GM19238 (cell line): ENCODE results near the gene CDX2.
"Not testable (repeated sequence)": the region's sequence is repeated elsewhere in the genome, so short reads cannot be mapped to it uniquely, and the experiment has no call there.

Experiments used
- DNase-seq: peaks from one replicate; pipeline ENCODE4 v3.0.0; 2011; ENCODE audit warnings: low spot score; ENCODE audit not compliant: insufficient read length

CDX2 gene

DNA sequence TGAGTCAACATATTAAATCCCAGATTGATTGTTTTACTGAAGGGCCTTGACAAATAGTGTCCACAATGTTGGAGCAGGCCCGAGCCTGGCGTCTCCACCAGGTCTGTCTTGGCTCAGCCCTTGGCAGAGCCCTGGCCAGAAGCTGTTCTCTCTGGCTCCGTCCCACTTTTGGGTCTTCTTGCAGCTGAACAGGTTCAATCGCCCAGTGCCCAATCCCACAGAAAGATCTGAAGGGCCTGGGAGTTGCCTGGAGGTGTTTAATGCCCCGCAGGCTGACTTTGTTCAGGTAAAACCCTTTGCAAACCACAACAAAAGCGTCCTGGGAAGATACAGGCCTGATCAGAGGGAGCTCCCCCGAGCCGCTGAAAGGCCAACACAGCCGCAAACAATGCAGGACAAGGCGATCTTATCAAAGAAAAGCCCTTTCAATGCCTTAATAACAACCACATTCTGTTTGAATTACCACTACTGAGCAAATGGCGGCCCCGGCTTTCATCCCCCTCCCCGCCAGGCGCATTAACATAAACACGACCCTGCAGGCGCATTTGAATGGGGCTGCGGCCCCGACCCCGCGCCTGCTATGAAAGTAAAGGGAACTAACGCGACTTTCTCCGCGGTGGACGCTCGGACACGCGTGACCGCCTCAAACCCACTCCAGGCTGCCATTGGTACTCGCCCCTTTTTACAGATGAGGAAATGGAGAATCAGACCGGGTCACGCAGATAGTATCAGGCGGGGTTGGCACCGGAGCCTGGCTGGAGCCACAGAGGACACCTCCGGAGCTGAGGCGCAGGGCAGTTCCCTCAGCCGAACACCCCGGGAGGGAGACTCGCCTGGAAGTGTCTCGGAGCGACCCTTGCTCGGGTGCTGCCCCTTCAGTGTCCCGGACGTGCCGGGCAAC, 3.1 kb downstream of the CDX2 start:
- DNase-seq: no peak

DNA sequence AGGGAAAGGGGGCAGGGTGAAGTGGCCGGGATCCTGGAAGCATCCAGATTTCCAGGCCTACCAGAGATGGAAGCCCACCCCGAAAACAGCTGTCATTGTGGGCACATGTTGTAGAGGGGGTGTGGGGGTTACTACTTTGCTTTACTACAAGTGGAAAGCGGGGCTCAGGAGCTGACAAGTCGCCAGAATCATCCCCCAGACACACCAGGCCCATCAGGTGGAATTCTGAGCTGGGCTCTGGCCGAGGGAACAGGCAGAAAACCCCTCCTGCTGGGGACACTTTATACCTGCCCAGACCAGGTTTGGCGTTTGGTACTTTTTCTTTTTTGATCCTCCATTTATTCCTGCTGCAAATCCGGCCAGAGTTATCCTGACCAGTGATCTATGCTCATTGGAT, 3.8 kb downstream of the CDX2 start:
- DNase-seq: no peak

DNA sequence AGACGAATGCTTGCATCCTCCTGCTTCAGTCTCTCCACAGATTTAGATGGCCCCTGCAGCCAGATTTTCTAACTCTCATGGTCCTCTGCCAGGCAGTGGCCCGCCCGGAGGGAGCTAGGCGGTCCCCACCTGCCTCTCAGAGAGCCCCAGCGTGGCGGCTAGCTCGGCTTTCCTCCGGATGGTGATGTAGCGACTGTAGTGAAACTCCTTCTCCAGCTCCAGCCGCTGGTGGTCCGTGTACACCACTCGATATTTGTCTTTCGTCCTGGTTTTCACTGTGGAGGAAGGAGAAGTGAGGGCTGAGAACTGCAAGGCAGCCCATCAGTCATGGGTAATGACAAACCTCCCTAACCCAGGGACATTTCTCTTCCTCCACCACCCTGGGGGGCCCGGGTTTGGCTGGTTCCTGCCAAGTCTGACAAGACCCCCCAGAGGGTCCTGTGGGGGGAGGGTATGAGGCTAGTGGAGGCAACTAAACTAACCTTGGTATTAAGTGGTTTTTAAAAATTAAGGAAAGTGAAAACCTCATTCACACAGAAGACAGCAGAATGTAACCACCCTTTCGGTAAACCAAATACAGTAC, 4.3 kb downstream of the CDX2 start:
- DNase-seq: no peak

DNA sequence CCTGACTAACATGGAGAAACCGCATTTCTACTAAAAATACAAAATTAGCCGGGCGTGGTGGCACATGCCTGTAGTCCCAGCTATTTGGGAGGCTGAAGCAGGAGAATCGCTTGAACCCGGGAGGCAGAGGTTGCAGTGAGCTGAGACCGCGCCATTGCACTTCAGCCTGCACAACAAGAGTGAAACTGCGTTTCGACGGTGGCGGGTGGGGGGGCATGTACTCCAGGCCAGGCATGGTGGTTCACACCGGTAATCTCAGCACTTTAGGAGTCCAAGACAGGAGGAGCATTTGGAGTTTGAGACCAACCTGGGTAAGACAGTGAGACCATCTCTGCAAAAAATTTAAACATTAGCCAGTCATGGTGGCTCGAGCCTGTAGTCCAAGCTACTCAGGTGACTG, 4.9 kb downstream of the CDX2 start:
- DNase-seq: not testable (repeated sequence)

DNA sequence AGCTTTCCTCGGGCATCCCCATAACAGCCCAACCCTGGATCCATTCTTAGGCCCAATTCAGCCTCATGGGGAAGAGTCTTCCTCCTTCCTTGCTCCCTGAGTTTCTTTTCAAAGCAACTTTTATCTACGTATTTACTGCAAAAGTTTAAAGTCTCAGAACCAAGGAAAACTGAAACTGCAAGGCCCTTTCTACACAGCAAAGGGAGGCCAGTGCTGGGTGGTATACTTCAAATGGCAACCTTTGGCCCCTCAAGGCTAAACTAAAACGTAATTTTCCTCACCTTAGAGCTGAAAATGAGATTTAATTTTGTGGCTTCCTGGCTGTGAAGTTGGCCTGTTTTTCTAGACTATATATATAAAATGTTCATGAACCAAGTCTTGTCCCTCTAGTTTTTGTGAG, 5.6 kb downstream of the CDX2 start:
- no peak for DNase-seq

DNA sequence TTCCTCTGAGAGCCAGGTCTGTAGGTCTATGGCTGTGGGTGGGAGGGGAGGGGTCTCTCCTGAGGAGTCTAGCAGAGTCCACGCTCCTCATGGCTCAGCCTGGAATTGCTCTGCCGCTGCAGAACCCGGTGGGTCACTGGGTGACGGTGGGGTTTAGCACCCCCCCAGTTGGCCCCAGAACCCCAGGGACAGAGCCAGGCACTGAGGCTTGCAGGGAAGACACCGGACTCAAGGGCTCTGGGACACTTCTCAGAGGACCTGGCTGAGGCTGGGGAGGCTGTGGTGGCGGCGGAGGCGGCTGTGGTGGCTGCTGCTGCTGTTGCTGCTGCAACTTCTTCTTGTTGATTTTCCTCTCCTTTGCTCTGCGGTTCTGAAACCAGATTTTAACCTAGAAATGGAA, 6.1 kb downstream of the CDX2 start:
- DNase-seq: no peak

DNA sequence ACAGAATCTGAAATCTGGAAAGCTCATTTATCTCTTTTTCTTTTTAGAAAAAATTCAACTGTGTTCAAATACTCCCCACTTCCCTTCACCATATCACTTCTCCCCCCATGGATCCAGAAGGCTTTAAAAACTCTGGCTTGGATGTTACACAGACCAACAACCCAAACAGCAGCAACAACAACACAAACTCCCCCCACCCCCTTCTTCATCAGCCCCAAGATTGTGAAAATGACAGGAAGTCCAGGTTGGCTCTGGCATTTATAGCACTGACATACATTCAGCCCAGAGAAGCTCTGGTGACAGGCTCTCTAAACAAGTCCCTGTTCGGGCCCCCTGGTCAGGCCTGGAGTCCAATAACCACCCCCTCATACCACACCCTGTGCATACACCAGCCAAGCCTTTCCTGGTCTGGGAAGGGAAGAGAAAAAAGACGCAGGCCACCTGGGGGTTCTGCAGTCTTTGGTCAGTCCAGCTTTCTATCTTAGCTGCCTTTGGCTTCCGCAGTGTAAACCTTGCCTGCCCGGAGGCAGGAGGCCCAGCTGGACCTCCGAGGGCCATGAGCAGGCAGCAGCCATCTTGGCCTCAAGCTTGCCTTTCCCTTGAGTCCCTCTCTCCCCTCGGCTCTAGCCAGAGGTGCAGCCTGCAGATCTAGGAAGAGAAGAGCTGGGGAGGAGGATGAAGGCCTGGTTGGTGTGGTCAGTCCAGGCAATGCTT, 6.8 kb downstream of the CDX2 start:
- no peak for DNase-seq

DNA sequence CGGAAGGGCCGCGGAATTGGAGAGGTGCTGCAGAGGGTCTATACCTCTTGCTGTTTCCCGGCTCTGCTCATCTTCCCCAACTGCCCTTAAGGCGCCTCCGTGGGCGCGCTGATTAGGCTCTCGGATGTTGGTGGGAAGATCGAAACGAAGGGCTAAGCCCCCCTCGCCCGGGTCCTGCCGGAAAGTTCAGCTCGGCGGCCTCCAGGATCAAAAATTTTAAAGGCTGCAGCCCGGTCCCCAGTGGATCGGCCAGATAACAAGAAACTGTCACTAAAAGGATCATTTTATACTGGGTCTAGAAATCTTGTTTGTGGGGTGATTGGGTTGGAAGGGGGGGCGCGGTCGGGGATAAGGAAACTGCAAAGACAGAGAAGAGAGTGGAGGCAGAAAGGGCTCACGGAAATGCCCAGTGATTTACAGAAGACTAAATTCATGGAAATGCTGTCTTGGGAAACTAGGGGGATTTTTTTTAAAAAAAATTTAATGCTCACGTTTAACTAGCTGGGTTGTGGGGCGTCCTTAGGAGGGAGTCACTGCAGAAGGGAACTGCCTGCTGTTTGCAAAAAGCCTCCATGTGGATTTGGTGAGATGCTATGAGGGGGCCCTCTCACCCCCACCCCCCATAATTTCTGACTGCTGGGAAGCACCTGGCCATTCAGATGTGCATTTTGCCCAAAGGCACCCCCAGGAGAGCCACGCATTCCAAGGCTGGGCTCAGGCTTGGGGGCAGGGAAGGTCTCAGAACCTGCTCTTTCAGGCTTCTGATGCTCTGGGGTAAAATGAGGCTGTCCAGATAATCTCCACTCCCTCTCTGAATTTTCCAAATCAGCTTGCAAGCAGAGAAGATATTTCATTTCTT, 7.7 kb downstream of the CDX2 start:
- DNase-seq: no peak

DNA sequence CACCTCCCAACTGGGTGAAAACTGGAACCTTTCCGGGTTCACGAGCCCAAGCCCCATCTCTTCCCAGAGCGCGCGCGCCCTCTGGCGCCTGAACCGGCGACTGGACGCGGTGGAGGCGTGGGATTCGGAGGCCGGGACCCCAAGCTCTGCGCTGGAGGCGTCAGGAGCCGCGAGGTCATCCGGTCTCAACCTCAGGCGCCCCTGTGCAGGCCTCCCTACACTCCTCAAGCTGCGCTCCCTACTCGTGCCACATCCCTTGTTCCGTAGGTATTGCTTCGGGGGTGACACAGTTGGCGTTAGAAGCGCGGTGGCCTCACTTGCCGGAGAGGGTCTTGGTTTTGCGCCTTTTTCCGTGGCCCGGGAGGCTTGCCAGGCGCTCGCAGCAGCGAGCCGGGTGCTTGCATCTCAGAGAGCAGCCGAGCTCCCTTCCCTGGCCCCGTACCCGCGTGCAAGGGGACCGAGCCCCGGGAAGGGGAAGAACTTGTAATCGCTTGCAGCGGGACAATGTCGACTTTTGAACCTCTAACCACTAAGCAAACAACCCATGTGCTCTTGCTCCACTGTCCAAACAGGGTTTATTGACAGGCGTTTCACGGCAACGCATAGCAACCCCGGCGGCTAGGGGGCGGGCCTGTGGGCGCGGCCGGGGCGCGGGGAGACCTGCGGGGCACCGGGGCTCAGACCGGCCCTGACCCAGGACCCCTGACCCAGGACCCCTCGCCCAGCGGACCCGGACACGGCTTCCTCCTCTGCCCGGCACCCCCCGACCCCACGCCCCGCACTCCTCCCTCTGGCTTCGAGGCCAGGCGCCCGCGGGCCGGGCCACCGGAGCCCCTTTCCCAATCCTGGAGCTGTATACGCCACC, 8.5 kb downstream of the CDX2 start:
- DNase-seq: no peak

DNA sequence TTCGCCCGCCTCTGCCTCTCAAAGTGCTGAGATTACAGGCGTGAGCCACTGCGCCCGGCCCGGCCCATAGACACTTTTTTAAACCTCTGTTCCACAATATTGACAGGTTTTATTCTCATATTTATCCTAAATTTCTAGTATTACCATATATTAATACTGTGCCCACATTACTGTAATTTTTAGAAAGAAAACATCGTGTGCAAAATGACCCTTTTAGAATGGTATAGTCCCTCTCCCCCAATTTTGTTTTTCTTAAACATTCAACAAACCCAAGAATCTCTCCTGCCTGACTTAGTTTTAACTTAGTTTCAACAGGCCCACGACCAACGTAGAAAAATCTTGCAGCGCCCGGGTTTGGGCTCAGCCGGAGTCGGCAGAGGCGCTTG, 9.1 kb downstream of the CDX2 start:
- DNase-seq: no peak

DNA sequence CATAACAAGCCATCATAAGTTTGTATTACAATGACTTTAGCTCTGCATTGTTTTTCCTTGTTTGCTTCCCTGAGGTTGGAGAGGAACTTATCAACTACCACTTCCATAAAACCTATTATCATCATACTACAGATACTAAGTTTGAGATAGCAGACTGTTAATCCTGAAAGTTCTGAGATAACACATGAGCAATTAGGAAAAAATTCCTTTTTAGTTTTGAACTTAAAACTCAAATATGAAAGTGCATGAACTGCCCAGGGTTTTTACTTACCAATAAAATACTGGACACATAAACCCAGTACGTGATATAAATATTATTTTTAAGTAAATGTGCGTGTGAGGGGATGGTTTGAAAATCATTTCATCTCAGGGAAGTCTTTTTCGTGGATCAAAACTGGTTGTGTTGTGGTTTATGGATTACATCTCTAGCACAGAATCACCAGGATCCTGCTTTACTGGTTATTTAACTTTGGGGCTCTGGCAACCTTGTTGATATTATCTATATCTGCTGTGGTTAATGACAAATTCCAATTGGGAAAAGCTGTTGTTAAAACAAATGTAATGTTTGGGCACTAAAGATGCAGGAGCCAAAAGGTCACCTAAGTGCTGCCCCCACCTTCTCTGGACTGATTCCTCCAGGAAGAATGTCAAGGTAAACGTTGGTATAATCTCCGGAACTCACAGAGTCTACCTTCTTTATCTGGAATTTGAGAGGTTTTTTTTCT, 12.4 kb downstream of the CDX2 start:
- DNase-seq: no peak

DNA sequence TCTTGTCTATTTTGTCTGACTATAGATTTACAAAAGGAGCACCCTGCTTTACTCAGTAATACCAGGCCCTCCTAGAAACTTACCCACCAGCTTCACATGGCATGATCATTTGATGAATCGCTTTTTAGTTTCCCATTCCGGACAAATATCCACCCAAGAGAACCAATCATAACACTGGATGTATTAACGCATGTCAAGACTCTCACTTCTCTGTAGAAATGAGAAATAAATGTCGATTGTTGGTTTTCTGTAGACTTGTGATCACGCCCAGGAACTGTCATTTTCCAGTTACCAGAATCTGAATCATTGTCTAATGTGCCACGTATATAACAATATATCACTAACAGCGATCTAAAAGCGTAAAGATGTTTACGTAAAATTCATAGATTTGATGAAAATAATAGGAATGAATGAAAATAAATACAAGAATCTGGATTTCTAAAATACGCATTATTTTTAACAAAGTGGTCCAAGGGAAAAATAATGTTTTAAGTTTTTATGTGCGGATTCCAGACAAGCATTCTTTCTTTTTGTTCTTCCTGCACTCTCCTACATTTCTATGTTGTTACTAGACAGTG, 14.0 kb downstream of the CDX2 start:
- no peak for DNase-seq

DNA sequence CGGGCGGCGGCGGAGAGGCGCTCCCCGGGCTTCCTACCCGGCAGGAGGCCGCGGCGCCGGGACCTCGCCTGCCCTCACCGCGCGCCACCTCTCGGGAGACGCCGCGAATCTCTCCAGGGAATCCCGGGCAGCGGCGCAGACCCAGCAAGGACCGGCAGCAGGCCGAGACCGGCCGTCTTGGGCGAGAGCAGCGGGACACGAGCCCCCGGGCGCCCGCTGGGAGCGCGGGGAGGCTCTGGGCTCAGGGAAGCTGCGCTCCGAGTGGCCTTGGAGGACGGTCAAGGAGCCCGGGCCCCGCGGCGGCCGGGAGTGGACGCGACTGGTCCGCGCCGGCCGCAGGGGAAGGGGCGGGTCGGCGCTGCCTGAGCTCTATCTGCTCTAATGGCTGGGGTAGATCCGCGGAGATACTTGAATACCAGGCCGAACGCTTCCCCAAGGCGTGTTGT, 14.7 kb downstream of the CDX2 start:
- DNase-seq: no peak

DNA sequence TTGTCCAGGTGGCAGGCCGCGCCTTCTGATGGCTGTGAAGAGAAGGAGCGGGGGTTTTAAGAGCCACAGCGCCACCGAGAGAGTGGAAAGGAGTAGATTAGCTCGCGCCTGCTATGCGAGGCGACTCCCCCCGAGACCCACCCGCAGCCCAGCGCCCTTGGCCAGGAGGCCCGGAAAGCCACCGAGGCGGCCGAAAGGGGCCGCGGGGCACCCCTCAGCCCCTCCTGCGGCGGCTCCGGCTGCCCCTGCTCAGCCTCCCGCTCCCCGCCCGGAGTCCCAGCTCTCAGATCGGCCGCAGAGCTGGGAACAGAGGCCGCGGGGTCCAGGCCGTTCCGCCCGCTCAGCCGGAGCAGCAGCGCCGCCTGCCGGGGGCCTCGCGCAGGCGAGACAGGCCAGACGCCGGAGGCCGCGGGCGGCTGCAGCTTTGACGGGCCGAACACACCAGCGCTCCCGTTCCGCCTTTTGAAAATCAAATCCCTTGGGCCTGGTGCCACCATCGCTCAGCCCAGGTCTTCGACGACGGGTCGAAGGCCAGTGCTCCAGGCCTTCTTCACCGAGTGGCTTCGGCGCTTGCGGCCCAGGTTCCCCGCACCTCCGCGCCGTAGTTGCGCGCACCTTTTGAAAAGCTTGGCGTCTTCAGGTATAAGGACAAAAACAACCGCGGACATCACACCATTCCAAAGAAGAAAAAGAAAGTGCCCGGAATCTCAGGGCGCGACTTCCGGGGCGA, 15.3 kb downstream of the CDX2 start:
- DNase-seq: peak; percentile 77

DNA sequence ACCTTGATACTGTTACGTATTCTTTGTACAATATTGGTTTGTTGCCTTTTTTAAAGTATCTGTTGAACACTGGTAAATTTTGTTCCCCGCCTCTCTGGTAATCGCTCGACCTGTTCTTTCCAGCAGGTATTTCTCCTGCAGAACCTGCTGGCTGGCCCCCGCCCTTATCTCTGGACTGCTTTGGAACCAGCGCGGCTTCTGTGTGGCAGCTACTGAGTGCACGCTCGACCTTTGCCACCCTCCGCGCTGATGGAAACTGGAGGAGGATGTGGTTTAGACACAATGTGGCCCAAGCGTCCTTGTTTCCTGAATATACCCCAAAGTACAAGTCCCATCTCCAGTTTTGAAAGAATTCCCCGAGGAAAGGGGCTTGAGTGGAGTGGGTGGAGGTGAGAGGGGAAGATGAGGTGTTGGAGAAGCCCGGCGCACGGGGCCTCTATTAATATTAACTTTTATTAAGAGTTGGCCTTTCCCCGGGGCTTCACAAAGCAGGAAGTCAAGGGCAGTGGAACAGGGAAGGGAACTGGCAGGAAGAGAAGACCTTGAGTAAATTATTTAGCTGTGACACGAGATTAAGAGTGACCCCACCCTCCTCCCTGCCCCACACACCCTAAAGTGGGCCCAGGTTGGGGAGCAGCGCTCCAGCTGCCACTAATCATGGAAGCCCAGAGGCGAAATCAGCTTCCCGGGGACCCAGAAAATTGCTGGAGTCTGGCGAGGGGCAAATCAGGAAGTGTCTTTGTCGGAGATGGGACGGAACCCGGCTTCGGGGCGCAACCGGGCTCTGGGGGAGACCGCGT, 16.0 kb downstream of the CDX2 start:
- no peak for DNase-seq

DNA sequence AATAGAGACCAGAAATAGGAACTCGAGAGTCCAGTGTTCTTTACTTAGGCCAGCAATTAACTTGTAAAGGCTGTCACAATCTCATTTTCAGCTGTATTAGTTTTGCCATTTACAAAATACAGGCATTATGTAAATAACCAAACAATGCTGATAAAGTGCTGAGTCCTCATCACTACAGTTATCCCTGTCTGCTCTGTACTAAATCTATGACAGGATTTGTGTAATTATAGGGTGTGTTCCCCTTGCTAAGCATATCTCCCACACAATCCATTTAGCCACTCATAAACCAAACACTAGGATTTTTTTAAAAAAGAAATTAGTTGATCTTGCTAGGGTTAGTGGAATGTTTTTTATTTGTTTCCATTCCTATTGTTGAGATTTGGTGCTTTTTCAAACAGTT, 26.1 kb downstream of the CDX2 start:
- no peak for DNase-seq

DNA sequence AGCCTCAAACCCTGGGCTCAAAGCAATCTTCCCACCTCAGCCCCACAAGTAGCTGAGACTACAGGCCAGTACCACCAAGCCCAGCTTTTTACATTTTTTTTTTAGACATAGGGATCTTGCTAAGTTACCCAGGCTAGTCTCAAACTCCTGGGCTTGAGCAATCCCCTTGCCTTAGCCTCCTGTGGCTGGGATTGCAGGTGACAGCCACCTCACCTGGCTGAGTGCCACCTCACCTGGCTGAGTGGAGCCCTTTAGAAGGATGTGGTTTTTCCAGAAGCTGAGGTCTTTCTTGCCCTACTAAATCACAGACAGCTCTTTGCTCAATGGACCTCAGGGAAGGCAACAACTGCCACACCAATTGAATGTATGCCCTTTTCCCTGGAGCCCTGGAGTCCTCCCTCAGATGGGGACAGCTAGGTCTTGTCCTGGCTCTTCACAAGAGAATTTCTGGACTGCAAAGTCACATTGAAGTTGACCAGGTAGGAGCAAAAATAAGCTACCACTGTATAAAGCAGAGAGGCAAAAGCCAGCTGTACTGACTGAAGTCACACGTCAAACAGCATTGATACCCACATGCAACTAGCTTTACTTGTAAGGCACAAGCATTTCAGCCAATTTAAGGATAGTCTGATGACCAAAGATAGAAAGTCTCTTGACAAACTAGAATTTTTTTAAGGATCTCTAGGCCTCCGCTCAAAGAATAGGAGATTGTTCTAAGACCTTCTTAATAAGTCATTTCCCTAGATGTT, 35.4 kb downstream of the CDX2 start:
- DNase-seq: no peak
